GM12878 (cell line): ENCODE measurements around the gene CDC42EP3.

ENCODE experiments used
- CHD1 ChIP-seq: IDR thresholded peaks from 2 replicates; pipeline ENCODE4 v1.6.1; 2012; ENCODE audit warnings: low read depth, low read length, improper control_type of control experiment
- CTCF ChIP-seq, 3 experiments: IDR thresholded peaks in 2 of 3; conservative IDR thresholded peaks in 1 of 3; 2 replicates each; pipeline ENCODE4 v1.5.1; 2011; ENCODE audit warnings: low read depth in 3 of 3, low read length in 3 of 3, mild to moderate bottlenecking in 3 of 3, control low read depth in 2 of 3, moderate library complexity in 2 of 3, inconsistent platforms in 1 of 3, mixed read lengths in 1 of 3; ENCODE audit not compliant: control insufficient read depth in 2 of 3, insufficient read depth in 1 of 3; ENCODE audit errors: extremely low read depth in 1 of 3
- ETV6 ChIP-seq, 2 experiments: fragments of 450-650 bp in 1 of 2; IDR thresholded peaks in 1 of 2; conservative IDR thresholded peaks in 1 of 2; 2 replicates each; pipeline ENCODE4 v1.6.1; 2014; ENCODE audit warnings: antibody characterized with exemption in 1 of 2, borderline replicate concordance in 1 of 2, low read depth in 1 of 2, mild to moderate bottlenecking in 1 of 2, moderate library complexity in 1 of 2
- FOXK2 ChIP-seq: fragments of 450-650 bp; IDR thresholded peaks from 2 replicates; pipeline ENCODE4 v1.6.1; 2017; ENCODE audit warnings: mild to moderate bottlenecking, moderate library complexity
- PKNOX1 ChIP-seq: fragments of 450-650 bp; IDR thresholded peaks from 2 replicates; pipeline ENCODE4 v1.6.1; 2016; ENCODE audit warnings: mild to moderate bottlenecking
- POLR2A ChIP-seq: IDR thresholded peaks from 2 replicates; pipeline ENCODE4 v1.6.1; 2011; ENCODE audit warnings: low read depth, mild to moderate bottlenecking, low read length
- POU2F2 ChIP-seq: IDR thresholded peaks from 3 replicates; pipeline ENCODE4 v1.6.1; 2011; ENCODE audit warnings: low read depth, mild to moderate bottlenecking, low read length, borderline replicate concordance
- RAD21 ChIP-seq: IDR thresholded peaks from 2 replicates; pipeline ENCODE4 v1.6.1; 2011; ENCODE audit warnings: mild to moderate bottlenecking, low read depth, low read length, moderate library complexity; ENCODE audit not compliant: insufficient read depth
- RBBP5 ChIP-seq: fragments of 200-600 bp; sonication (generic); conservative IDR thresholded peaks from 2 replicates; pipeline ENCODE4 v1.6.1; 2016
- RELA ChIP-seq: fragments of 450-650 bp; IDR thresholded peaks from 2 replicates; pipeline ENCODE4 v1.8.0; 2014; ENCODE audit warnings: borderline replicate concordance; ENCODE audit not compliant: partially characterized antibody
- SMARCA5 ChIP-seq: fragments of 450-650 bp; IDR thresholded peaks from 2 replicates; pipeline ENCODE4 v1.6.1; 2017; ENCODE audit warnings: mild to moderate bottlenecking
- YY1 ChIP-seq: IDR thresholded peaks from 2 replicates; pipeline ENCODE4 v1.6.1; 2011; ENCODE audit warnings: low read depth, mild to moderate bottlenecking, low read length
- TF ChIP-seq, protein P1 (sequence below): fragments of 450-650 bp; IDR thresholded peaks from 2 replicates; pipeline ENCODE4 v1.6.1; 2018; ENCODE audit warnings: borderline replicate concordance, mild to moderate bottlenecking; ENCODE audit not compliant: partially characterized antibody

- TF ChIP-seq POLR2A (no peak), YY1 (no peak), RAD21 (no peak), ETV6 (conservative IDR thresholded peaks at IDR 0.05 in 1 of 2, IDR thresholded peaks at IDR 0.05 in 1 of 2; ENCODE audit: borderline replicate concordance in 1 of 2, low read depth in 1 of 2) (no peak), CTCF (IDR thresholded peaks at IDR 0.05 in 2 of 3, conservative IDR thresholded peaks at IDR 0.05 in 1 of 3; ENCODE audit: control insufficient read depth in 2 of 3, extremely low read depth in 1 of 3, insufficient read depth in 1 of 3, low read depth in 3 of 3, low read length in 3 of 3) (no peak), SMARCA5 (no peak), RBBP5 (no peak), RELA (no peak), PKNOX1 (no peak), CHD1 (no peak), POU2F2 (no peak), FOXK2 (no peak)
- TF ChIP-seq, protein P1, sequence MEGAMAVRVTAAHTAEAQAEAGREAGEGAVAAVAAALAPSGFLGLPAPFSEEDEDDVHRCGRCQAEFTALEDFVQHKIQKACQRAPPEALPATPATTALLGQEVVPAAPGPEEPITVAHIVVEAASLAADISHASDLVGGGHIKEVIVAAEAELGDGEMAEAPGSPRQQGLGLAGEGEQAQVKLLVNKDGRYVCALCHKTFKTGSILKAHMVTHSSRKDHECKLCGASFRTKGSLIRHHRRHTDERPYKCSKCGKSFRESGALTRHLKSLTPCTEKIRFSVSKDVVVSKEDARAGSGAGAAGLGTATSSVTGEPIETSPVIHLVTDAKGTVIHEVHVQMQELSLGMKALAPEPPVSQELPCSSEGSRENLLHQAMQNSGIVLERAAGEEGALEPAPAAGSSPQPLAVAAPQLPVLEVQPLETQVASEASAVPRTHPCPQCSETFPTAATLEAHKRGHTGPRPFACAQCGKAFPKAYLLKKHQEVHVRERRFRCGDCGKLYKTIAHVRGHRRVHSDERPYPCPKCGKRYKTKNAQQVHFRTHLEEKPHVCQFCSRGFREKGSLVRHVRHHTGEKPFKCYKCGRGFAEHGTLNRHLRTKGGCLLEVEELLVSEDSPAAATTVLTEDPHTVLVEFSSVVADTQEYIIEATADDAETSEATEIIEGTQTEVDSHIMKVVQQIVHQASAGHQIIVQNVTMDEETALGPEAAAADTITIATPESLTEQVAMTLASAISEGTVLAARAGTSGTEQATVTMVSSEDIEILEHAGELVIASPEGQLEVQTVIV, result no peak
Measured at GRCh38 chr2:37713258-37713700, 41.8 kb upstream of the CDC42EP3 start.
